IMR-90 (cell line): ENCODE data around the gene PAX5. TPM values are rescaled to one million over a fixed set of nuclear protein-coding genes. Genes with fewer than 3 reads are reported as not detected.

Source experiments
- ATAC-seq: fragments of 200-7000 bp; cut with Tn5 transposase; 2 replicates; pipeline ENCODE4 v1.9.1; 2020; ENCODE audit warnings: low read depth, mild to moderate bottlenecking, moderate library complexity
- BruUV-seq: library from RNA; stranded (reverse); fragments of 400-500 nt; replicated peaks from 2 replicates; lab custom pipeline; 2021; lab: Mats Ljungman, UMichigan
- CTCF ChIA-PET: fragments of 300-600 bp; formaldehyde crosslinking; extraction: SDS; loops from one replicate; lab custom pipeline; 2021; ENCODE audit warnings: antibody characterized with exemption; lab: Yijun Ruan, JAX
- POLR2A ChIA-PET: fragments of 300-600 bp; sonication (Branson Sonifier 250); formaldehyde crosslinking; loops from one replicate; lab custom pipeline; 2022; ENCODE audit warnings: antibody characterized with exemption; ENCODE audit not compliant: unreplicated experiment; lab: Charles Lee
- DNase-seq: peaks from one replicate; pipeline ENCODE4 v3.0.0; 2013
- H2AFZ ChIP-seq: replicated peaks from 2 replicates; pipeline ENCODE3; 2013; ENCODE audit warnings: low read length, mild to moderate bottlenecking; ENCODE audit not compliant: poor library complexity
- H2AK5ac ChIP-seq: 2 replicates; pipeline ENCODE4 v1.6.1; 2013; ENCODE audit warnings: low read depth, low read length, inconsistent platforms
- H2AK9ac ChIP-seq: replicated peaks from 2 replicates; pipeline ENCODE3; 2013; ENCODE audit warnings: mild to moderate bottlenecking, low read depth, low read length, moderate library complexity; ENCODE audit not compliant: poor library complexity
- H2BK120ac ChIP-seq: 2 replicates; pipeline ENCODE4 v1.6.1; 2013; ENCODE audit warnings: low read depth, low read length, inconsistent platforms
- H2BK15ac ChIP-seq: 3 replicates; pipeline ENCODE4 v1.6.1; 2013; ENCODE audit warnings: low read depth, low read length, inconsistent platforms
- H2BK20ac ChIP-seq: 2 replicates; pipeline ENCODE4 v1.6.1; 2013; ENCODE audit warnings: low read depth, mild to moderate bottlenecking, inconsistent platforms, low read length, moderate library complexity
- H2BK5ac ChIP-seq: 2 replicates; pipeline ENCODE4 v1.6.1; 2013; ENCODE audit warnings: mild to moderate bottlenecking, low read depth, low read length, inconsistent platforms; ENCODE audit not compliant: poor library complexity, severe bottlenecking
- H3K14ac ChIP-seq: replicated peaks from 2 replicates; pipeline ENCODE4 v1.6.1; 2013; ENCODE audit warnings: low read depth, low read length, inconsistent platforms
- H3K18ac ChIP-seq: 2 replicates; pipeline ENCODE4 v1.6.1; 2013; ENCODE audit warnings: low read depth, low read length, control low read depth
- H3K23ac ChIP-seq: 2 replicates; pipeline ENCODE4 v1.6.1; 2013; ENCODE audit warnings: low read depth, low read length, inconsistent platforms
- H3K27ac ChIP-seq: 2 replicates; pipeline ENCODE4 v1.5.1; 2013; ENCODE audit warnings: mild to moderate bottlenecking, control low read depth, low read length; ENCODE audit not compliant: insufficient read depth
- H3K27me3 ChIP-seq: 2 replicates; pipeline ENCODE4 v1.6.1; 2013; ENCODE audit warnings: low read length; ENCODE audit not compliant: control insufficient read depth, insufficient read depth
- H3K36me3 ChIP-seq: 2 replicates; pipeline ENCODE4 v1.6.1; 2013; ENCODE audit warnings: low read length, mixed read lengths; ENCODE audit not compliant: control insufficient read depth, insufficient read depth
- H3K4ac ChIP-seq: 2 replicates; pipeline ENCODE4 v1.6.1; 2013; ENCODE audit warnings: low read depth, low read length, inconsistent platforms
- H3K4me1 ChIP-seq: 2 replicates; pipeline ENCODE4 v1.6.1; 2013; ENCODE audit warnings: low read length, mixed read lengths; ENCODE audit not compliant: control insufficient read depth, insufficient read depth
- H3K4me2 ChIP-seq: 2 replicates; pipeline ENCODE4 v1.6.1; 2013; ENCODE audit warnings: low read depth, mild to moderate bottlenecking, control low read depth, low read length, moderate library complexity
- H3K4me3 ChIP-seq: 2 replicates; pipeline ENCODE4 v1.5.1; 2013; ENCODE audit warnings: low read depth, mild to moderate bottlenecking, control low read depth, low read length, moderate library complexity; ENCODE audit not compliant: insufficient read depth
- H3K56ac ChIP-seq: 2 replicates; pipeline ENCODE4 v1.6.1; 2013; ENCODE audit warnings: low read length, inconsistent platforms; ENCODE audit not compliant: insufficient read depth; ENCODE audit errors: extremely low read depth
- H3K79me1 ChIP-seq, 2 experiments: 2 replicates each; pipeline ENCODE4 v1.6.1; 2013; ENCODE audit warnings: low read length in 2 of 2, inconsistent platforms in 1 of 2, low read depth in 1 of 2
- H3K9ac ChIP-seq: 2 replicates; pipeline ENCODE4 v1.6.1; 2013; ENCODE audit warnings: low read depth, low read length, control low read depth
- H3K9me1 ChIP-seq: 2 replicates; pipeline ENCODE4 v1.6.1; 2013; ENCODE audit warnings: low read length, inconsistent platforms; ENCODE audit not compliant: insufficient read depth
- H3K9me3 ChIP-seq: 2 replicates; pipeline ENCODE4 v1.6.1; 2013; ENCODE audit warnings: low read length; ENCODE audit not compliant: control insufficient read depth, insufficient read depth
- H4K20me1 ChIP-seq: 2 replicates; pipeline ENCODE4 v1.6.1; 2013; ENCODE audit warnings: low read length, inconsistent platforms; ENCODE audit not compliant: insufficient read depth
- H4K5ac ChIP-seq: 2 replicates; pipeline ENCODE4 v1.6.1; 2013; ENCODE audit warnings: mild to moderate bottlenecking, low read depth, low read length, control low read depth
- H4K8ac ChIP-seq, 2 experiments: 2 replicates each; pipeline ENCODE4 v1.6.1; 2013; ENCODE audit warnings: low read depth in 2 of 2, low read length in 2 of 2, control low read depth in 1 of 2, inconsistent platforms in 1 of 2
- H4K91ac ChIP-seq: 2 replicates; pipeline ENCODE4 v1.6.1; 2013; ENCODE audit warnings: low read depth, low read length, inconsistent platforms; ENCODE audit not compliant: insufficient read depth
- RFX5 ChIP-seq: IDR thresholded peaks from 2 replicates; pipeline ENCODE4 v1.8.0; 2012; ENCODE audit warnings: low read depth, mild to moderate bottlenecking, low read length, moderate library complexity
- SMC3 ChIP-seq: fragments of 150-350 bp; IDR thresholded peaks from 2 replicates; pipeline ENCODE4 v1.6.1; 2016; ENCODE audit warnings: low read depth, mild to moderate bottlenecking, antibody characterized with exemption, low read length, moderate library complexity
- USF2 ChIP-seq: fragments of 150-350 bp; IDR thresholded peaks from 2 replicates; pipeline ENCODE4 v1.6.1; 2017; ENCODE audit warnings: mild to moderate bottlenecking, antibody characterized with exemption, low read length, low read depth
- WGBS, 2 experiments: methylation state at CpG; one replicate each; pipeline versions ENCODE4 v1.1.5 to v1.1.7; 2013; ENCODE audit warnings: missing lambda C conversion rate in 2 of 2; ENCODE audit not compliant: insufficient read length in 1 of 2; ENCODE audit errors: extremely low coverage in 2 of 2; 5-methylcytosine and 5-hydroxymethylcytosine counted together
- dilution Hi-C: fragments of 300-500 bp; cut with HindIII; formaldehyde crosslinking; loops from one replicate; pipeline ENCODE4 v1.14.3; 2018; ENCODE audit warnings: low sequenced_read_pairs; ENCODE audit not compliant: unreplicated experiment
- in situ Hi-C: fragments of 300-500 bp; cut with MboI; formaldehyde crosslinking; loops from 3 replicates; pipeline ENCODE4 v1.14.3; 2019; ENCODE audit warnings: low sequenced_read_pairs, inconsistent platforms, mixed read lengths
- intact Hi-C: fragments of 100-400 bp; cut with micrococcal nuclease; formaldehyde crosslinking; loops from 2 replicates; pipeline ENCODE4 v1.10.0; 2022
- polyA plus RNA-seq, 3 experiments: library from polyadenylated mRNA; depleted of rRNA; stranded (reverse); fragments of >200 nt; gene quantifications; 2 replicates each; pipeline ENCODE4 v1.2.3, GENCODE V29; 2012; ENCODE audit warnings: low replicate concordance in 1 of 3
- total RNA-seq: library from RNA; depleted of rRNA; stranded (reverse); fragments of >200 nt; gene quantifications from 2 replicates; pipeline ENCODE4 v1.2.3, GENCODE V29; 2012

The PAX5 gene
- total and polyA plus RNA-seq, 2 of the 4 experiments (the other 2 are of a cell fraction) = not detected

GRCh38 chr9:36950389-36950788 is 83.7 kb downstream of the PAX5 start:
- Histone ChIP-seq H3K9me1 (no peaks in the 10 kb centered on the region; the same call in 1 of the 2 replicates), H3K4me2 (no peak overlapping the region), H3K4me1 (no peaks in the 10 kb centered on the region), H4K5ac (no peak overlapping the region), H2BK15ac (no peak overlapping the region), H2AK5ac (no peak overlapping the region), H3K27ac (no peak overlapping the region), H3K23ac (no peak overlapping the region), H3K4ac (no peak overlapping the region), H3K79me1 (no peaks in the 10 kb centered on the region), H2AK9ac (no peak overlapping the region), H2AFZ (no peak overlapping the region), H3K27me3 (peaks cover 19% of the 10 kb centered on the region), H3K4me3 (no peak overlapping the region), H2BK20ac (no peak overlapping the region), H3K14ac (no peak overlapping the region), H4K8ac (no peak overlapping the region), H3K9me3 (no peaks in the 10 kb centered on the region), H2BK120ac (no peak overlapping the region), H3K18ac (no peak overlapping the region), H2BK5ac (no peak overlapping the region), H4K20me1 (no peaks in the 10 kb centered on the region), H3K9ac (no peak overlapping the region), H4K91ac (no peak overlapping the region), H3K56ac (no peak overlapping the region), H3K36me3 (no peaks in the 10 kb centered on the region)
- CTCF ChIA-PET = no interaction called here
- TF ChIP-seq RFX5 (no peak), SMC3 (no peak), USF2 (no peak)
- in situ Hi-C loops (no loop called here), dilution Hi-C loops (no loop called here), intact Hi-C loops (no loop called here)
- DNase-seq = no peak
- ATAC-seq = no peak
- POLR2A ChIA-PET = no interaction called here
- BruUV-seq = no TSS peak
- WGBS, 2 experiments = 70% methylated on average over 2 of the region's 4 CpGs; no CpG with 5 or more reads in 1 of the 2 experiments
